Liver (tissue), 9 donors: ENCODE results near the gene SLC4A7. TPM values are rescaled to one million over a fixed set of nuclear protein-coding genes. Genes with fewer than 3 reads are reported as not detected.

Experiments
- DNase-seq: peaks from one replicate; pipeline ENCODE4 v3.0.0-alpha.2; 2017; ENCODE audit warnings: low spot score
- H3K27ac ChIP-seq, 2 donors: one replicate each; pipeline ENCODE4 v1.7.0; 2013; ENCODE audit warnings: inconsistent platforms in 2 of 2, low read length in 2 of 2, control low read depth in 1 of 2, low read depth in 1 of 2, mild to moderate bottlenecking in 1 of 2
- H3K27me3 ChIP-seq, 4 donors: one replicate each; pipeline versions ENCODE4 v1.6.1 to v1.7.0; 2013; ENCODE audit warnings: low read length in 3 of 4, inconsistent platforms in 1 of 4, mild to moderate bottlenecking in 1 of 4, moderate library complexity in 1 of 4; ENCODE audit not compliant: control insufficient read depth in 4 of 4, insufficient read depth in 4 of 4
- H3K36me3 ChIP-seq, 4 donors: one replicate each; pipeline versions ENCODE4 v1.6.1 to v1.7.0; 2013; ENCODE audit warnings: low read length in 3 of 4, mild to moderate bottlenecking in 3 of 4, low read depth in 1 of 4, moderate library complexity in 1 of 4; ENCODE audit not compliant: control insufficient read depth in 4 of 4, insufficient read depth in 3 of 4
- H3K4me1 ChIP-seq, 4 donors: one replicate each; pipeline versions ENCODE4 v1.6.1 to v1.7.0; 2013; ENCODE audit warnings: low read length in 3 of 4, mild to moderate bottlenecking in 3 of 4, moderate library complexity in 1 of 4; ENCODE audit not compliant: control insufficient read depth in 4 of 4, insufficient read depth in 4 of 4
- H3K4me3 ChIP-seq, 3 donors: one replicate each; pipeline versions ENCODE4 v1.6.1 to v1.7.0; 2013; ENCODE audit warnings: low read length in 3 of 3, control low read depth in 1 of 3, low read depth in 1 of 3, mild to moderate bottlenecking in 1 of 3
- H3K9ac ChIP-seq, 2 donors: one replicate each; pipeline ENCODE4 v1.7.0; 2013; ENCODE audit warnings: low read length in 2 of 2, mild to moderate bottlenecking in 2 of 2, moderate library complexity in 2 of 2, control low read depth in 1 of 2, low read depth in 1 of 2
- H3K9me3 ChIP-seq, 4 donors: one replicate each; pipeline versions ENCODE4 v1.6.1 to v1.7.0; 2013; ENCODE audit warnings: low read length in 3 of 4; ENCODE audit not compliant: control insufficient read depth in 4 of 4
- FOXA1 ChIP-seq: IDR thresholded peaks from 2 replicates; pipeline ENCODE4 v1.6.1; 2016; ENCODE audit warnings: antibody characterized with exemption
- FOXA2 ChIP-seq: IDR thresholded peaks from 2 replicates; pipeline ENCODE4 v1.6.1; 2016; ENCODE audit warnings: antibody characterized with exemption
- GABPA ChIP-seq, 2 donors: IDR thresholded peaks in 1 of 2; conservative IDR thresholded peaks in 1 of 2; 2 replicates each; pipeline ENCODE4 v1.6.1; 2016; ENCODE audit warnings: antibody characterized with exemption in 2 of 2, mild to moderate bottlenecking in 1 of 2, moderate library complexity in 1 of 2
- HNF4A ChIP-seq, 2 donors: conservative IDR thresholded peaks; 2 replicates each; pipeline ENCODE4 v1.6.1; 2016; ENCODE audit warnings: antibody characterized with exemption in 2 of 2, mild to moderate bottlenecking in 2 of 2
- JUND ChIP-seq, 2 donors: IDR thresholded peaks; 2 replicates each; pipeline ENCODE4 v1.6.1; 2016; ENCODE audit warnings: antibody characterized with exemption in 2 of 2
- MAX ChIP-seq: IDR thresholded peaks from 2 replicates; pipeline ENCODE4 v1.6.1; 2016; ENCODE audit warnings: antibody characterized with exemption
- RAD21 ChIP-seq, 2 donors: IDR thresholded peaks; 2 replicates each; pipeline ENCODE4 v1.6.1; 2016; ENCODE audit warnings: antibody characterized with exemption in 2 of 2, mild to moderate bottlenecking in 2 of 2
- RXRA ChIP-seq, 2 donors: IDR thresholded peaks; 2 replicates each; pipeline ENCODE4 v1.6.1; 2017 to 2018; ENCODE audit warnings: antibody characterized with exemption in 2 of 2, mild to moderate bottlenecking in 1 of 2
- TAF1 ChIP-seq: conservative IDR thresholded peaks from 2 replicates; pipeline ENCODE4 v1.6.1; 2016; ENCODE audit warnings: antibody characterized with exemption, mild to moderate bottlenecking
- YY1 ChIP-seq: IDR thresholded peaks from 2 replicates; pipeline ENCODE4 v1.6.1; 2016; ENCODE audit warnings: antibody characterized with exemption, mild to moderate bottlenecking
- ZBTB33 ChIP-seq: IDR thresholded peaks from 2 replicates; pipeline ENCODE4 v1.6.1; 2016; ENCODE audit warnings: antibody characterized with exemption
- WGBS: extraction: QIAGEN DNeasy Blood & Tissue Kit; methylation state at CpG from one replicate; pipeline ENCODE4 v1.1.7; 2013; 5-methylcytosine and 5-hydroxymethylcytosine counted together
- polyA plus RNA-seq, 2 donors: library from polyadenylated mRNA; stranded (reverse) in 1 of 2; unstranded in 1 of 2; fragments of 200-250 nt in 1 of 2; fragments of >200 nt in 1 of 2; fragmentation: Nextera tagmentation in 1 of 2; extraction: Ambion mirVana in 1 of 2; gene quantifications; one replicate each; pipeline versions ENCODE4 v1.2.1 to v1.2.3, GENCODE V29; 2013 to 2015
- total RNA-seq, 2 donors: library from RNA; depleted of rRNA; stranded (reverse); fragments of >200 nt; gene quantifications; one replicate each; pipeline ENCODE4 v1.2.3, GENCODE V29; 2014
- TF ChIP-seq, protein P1 (sequence below): IDR thresholded peaks from 2 replicates; pipeline ENCODE4 v1.6.1; 2016; ENCODE audit warnings: antibody characterized with exemption, mild to moderate bottlenecking
- TF ChIP-seq, protein P2 (sequence below): fragments of 150-350 bp; IDR thresholded peaks from 2 replicates; pipeline ENCODE4 v1.5.1; 2017; ENCODE audit warnings: improper control_type of control experiment, low read depth, low read length; ENCODE audit not compliant: missing input control
- TF ChIP-seq, protein P3 (sequence below): IDR thresholded peaks from 2 replicates; pipeline ENCODE4 v1.6.1; 2016; ENCODE audit warnings: antibody characterized with exemption
- donor health status: healthy.
- donor health status: healthy.
- donor health status: healthy.
- donor health status: healthy.
- donor health status: healthy.

SLC4A7 gene
- total and polyA plus RNA-seq, 4 donors: 0.76 to 9.8 (median 4.1) TPM

- H3K4me3 ChIP-seq: no peak overlapping the region
- no peaks in the 10 kb centered on the region for H3K9me3 ChIP-seq
- no peaks in the 10 kb centered on the region for H3K27me3 ChIP-seq
- no peaks in the 10 kb centered on the region for H3K4me1 ChIP-seq
- TF ChIP-seq GABPA (IDR thresholded peaks at IDR 0.05 in 1 of 2, conservative IDR thresholded peaks at IDR 0.05 in 1 of 2) (no peak), RAD21 (IDR thresholded peaks at IDR 0.05) (no peak), MAX (no peak), TAF1 (no peak), RXRA (IDR thresholded peaks at IDR 0.05) (no peak), ZBTB33 (no peak), HNF4A (conservative IDR thresholded peaks at IDR 0.05) (no peak)
- TF ChIP-seq, protein P1, sequence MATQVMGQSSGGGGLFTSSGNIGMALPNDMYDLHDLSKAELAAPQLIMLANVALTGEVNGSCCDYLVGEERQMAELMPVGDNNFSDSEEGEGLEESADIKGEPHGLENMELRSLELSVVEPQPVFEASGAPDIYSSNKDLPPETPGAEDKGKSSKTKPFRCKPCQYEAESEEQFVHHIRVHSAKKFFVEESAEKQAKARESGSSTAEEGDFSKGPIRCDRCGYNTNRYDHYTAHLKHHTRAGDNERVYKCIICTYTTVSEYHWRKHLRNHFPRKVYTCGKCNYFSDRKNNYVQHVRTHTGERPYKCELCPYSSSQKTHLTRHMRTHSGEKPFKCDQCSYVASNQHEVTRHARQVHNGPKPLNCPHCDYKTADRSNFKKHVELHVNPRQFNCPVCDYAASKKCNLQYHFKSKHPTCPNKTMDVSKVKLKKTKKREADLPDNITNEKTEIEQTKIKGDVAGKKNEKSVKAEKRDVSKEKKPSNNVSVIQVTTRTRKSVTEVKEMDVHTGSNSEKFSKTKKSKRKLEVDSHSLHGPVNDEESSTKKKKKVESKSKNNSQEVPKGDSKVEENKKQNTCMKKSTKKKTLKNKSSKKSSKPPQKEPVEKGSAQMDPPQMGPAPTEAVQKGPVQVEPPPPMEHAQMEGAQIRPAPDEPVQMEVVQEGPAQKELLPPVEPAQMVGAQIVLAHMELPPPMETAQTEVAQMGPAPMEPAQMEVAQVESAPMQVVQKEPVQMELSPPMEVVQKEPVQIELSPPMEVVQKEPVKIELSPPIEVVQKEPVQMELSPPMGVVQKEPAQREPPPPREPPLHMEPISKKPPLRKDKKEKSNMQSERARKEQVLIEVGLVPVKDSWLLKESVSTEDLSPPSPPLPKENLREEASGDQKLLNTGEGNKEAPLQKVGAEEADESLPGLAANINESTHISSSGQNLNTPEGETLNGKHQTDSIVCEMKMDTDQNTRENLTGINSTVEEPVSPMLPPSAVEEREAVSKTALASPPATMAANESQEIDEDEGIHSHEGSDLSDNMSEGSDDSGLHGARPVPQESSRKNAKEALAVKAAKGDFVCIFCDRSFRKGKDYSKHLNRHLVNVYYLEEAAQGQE: no peak
- TF ChIP-seq, protein P2, sequence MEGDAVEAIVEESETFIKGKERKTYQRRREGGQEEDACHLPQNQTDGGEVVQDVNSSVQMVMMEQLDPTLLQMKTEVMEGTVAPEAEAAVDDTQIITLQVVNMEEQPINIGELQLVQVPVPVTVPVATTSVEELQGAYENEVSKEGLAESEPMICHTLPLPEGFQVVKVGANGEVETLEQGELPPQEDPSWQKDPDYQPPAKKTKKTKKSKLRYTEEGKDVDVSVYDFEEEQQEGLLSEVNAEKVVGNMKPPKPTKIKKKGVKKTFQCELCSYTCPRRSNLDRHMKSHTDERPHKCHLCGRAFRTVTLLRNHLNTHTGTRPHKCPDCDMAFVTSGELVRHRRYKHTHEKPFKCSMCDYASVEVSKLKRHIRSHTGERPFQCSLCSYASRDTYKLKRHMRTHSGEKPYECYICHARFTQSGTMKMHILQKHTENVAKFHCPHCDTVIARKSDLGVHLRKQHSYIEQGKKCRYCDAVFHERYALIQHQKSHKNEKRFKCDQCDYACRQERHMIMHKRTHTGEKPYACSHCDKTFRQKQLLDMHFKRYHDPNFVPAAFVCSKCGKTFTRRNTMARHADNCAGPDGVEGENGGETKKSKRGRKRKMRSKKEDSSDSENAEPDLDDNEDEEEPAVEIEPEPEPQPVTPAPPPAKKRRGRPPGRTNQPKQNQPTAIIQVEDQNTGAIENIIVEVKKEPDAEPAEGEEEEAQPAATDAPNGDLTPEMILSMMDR: no peak
- DNase-seq: no peak
- WGBS: 85% methylated on average over 2 of the region's 2 CpGs
- H3K27ac ChIP-seq: no peak overlapping the region
- no peaks in the 10 kb centered on the region for H3K36me3 ChIP-seq
- H3K9ac ChIP-seq: no peak overlapping the region
These were observed 37.7 kb upstream of the SLC4A7 start for GRCh38 chr3:27521872-27522265.

DNA sequence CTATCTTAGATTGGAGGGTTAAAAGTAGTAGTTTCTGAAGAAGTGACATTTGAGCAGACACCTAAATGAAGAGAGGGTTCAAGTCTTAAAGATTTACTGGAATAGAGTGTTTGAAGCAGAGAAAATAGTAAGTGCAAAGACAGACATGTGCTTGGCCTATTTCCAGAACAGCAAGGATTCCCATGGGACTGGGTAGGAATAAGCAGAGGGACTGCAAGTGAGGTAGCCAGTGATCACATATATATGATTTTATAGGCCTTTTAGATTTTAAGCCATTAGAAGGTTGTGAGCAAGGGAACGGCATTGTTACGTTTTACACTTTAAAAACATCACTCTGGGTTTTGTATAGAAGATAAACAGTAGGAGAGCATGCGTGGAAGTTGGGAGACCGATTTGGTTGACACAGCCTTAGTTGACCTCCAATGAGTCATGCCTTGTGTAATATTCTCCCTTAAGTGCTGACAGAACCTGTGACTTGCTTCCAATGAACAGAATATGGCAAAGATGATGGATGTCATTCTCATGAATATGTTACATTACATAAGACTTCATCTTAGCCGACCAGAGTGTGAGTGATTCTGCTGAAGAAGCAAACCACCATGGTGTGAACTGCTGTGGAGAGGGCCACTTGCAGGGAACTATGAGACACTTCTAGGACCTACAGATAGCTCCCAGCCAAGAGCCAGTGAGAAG, 37.1 kb upstream of the SLC4A7 start:
- no peak overlapping the region for H3K27ac ChIP-seq
- H3K9me3 ChIP-seq: no peaks in the 10 kb centered on the region
- no peak overlapping the region for H3K4me3 ChIP-seq
- no peaks in the 10 kb centered on the region for H3K4me1 ChIP-seq
- DNase-seq: no peak
- TF ChIP-seq FOXA2 (peak; percentile 13), FOXA1 (no peak), RXRA (IDR thresholded peaks at IDR 0.05) (peak; percentile 24 to 67), YY1 (no peak), MAX (no peak), JUND (IDR thresholded peaks at IDR 0.05) (peak; percentile 82 to 84)
- TF ChIP-seq, protein P3, sequence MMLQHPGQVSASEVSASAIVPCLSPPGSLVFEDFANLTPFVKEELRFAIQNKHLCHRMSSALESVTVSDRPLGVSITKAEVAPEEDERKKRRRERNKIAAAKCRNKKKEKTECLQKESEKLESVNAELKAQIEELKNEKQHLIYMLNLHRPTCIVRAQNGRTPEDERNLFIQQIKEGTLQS: no peak
- no peaks in the 10 kb centered on the region for H3K27me3 ChIP-seq
- H3K9ac ChIP-seq: no peak overlapping the region
- WGBS: 56% methylated on average over 5 of the region's 5 CpGs
- H3K36me3 ChIP-seq: no peaks in the 10 kb centered on the region
